ENCODE results near the gene ROBO1. TPM values are rescaled to one million over a fixed set of nuclear protein-coding genes. Genes with fewer than 3 reads are reported as not detected.
"Not testable (repeated sequence)": the region's sequence is repeated elsewhere in the genome, so short reads cannot be mapped to it uniquely, and the experiment has no call there.

The ROBO1 gene
- total and polyA plus RNA-seq, 4 donors: 68.8 to 181 (median 106) TPM

DNA sequence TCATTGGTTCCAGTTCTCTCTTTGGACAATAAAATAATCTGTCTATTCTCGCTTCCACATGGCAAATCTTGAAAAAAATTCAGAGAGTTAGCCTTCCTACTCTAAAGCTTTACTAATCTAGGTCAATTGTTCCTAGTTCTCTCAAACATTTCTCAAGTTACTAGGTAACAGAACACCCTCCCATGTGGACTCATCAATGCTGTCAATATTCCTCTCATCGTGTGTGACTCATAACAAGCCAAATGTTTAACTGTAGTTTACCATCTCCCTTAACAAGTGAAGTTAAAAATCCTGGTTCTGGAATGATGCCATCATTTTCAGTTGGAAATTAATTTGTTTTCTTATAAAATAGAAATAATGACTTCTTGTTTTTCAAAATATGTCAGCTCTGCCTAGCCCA, 438.6 kb downstream of the ROBO1 start:
- no peak overlapping the region for H3K4me3 ChIP-seq (ENCODE audit: low read depth, low read length)
- no peaks in the 10 kb centered on the region for H3K27me3 ChIP-seq (ENCODE audit: control insufficient read depth, insufficient read depth, low read length)
- no peaks in the 10 kb centered on the region for H3K9me3 ChIP-seq (ENCODE audit: control insufficient read depth, insufficient read depth, low read length)
- no peaks in the 10 kb centered on the region for H3K36me3 ChIP-seq (ENCODE audit: control insufficient read depth, insufficient read depth, low read length)
- H3K27ac ChIP-seq (ENCODE audit: low read depth, low read length): no peak overlapping the region
- no peak for DNase-seq (ENCODE audit: low read depth in 4 of 6, low spot score in 6 of 6)
- H3K4me1 ChIP-seq (ENCODE audit: control insufficient read depth, insufficient read depth, low read length): no peaks in the 10 kb centered on the region
- WGBS (ENCODE audit: insufficient coverage): 100% methylated on average over 1 of the region's 2 CpGs

DNA sequence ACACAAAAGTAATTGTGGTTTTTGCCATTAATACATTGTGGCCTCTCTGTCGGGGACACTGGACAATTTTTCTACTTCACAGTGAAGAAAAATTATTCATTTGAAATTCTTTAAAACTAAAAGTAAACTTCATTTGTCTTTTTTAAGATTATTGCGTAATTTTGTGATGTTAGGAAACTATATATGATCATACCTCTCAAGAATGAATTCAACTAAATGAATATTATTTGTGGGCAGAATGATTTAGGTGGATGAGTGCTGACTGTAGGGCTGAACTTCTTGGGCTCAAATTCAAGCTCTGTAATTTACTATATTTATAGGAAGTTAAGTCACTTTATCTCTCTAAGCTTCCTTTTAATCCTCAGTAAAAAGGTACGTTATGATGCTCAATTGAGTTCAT, 441.2 kb downstream of the ROBO1 start:
- DNase-seq (ENCODE audit: low read depth in 4 of 6, low spot score in 6 of 6): no peak
- Histone ChIP-seq H3K4me3 (ENCODE audit: low read depth, low read length) (no peak overlapping the region), H3K4me1 (ENCODE audit: control insufficient read depth, insufficient read depth, low read length) (no peaks in the 10 kb centered on the region), H3K27me3 (ENCODE audit: control insufficient read depth, insufficient read depth, low read length) (no peaks in the 10 kb centered on the region), H3K9me3 (ENCODE audit: control insufficient read depth, insufficient read depth, low read length) (no peaks in the 10 kb centered on the region), H3K36me3 (ENCODE audit: control insufficient read depth, insufficient read depth, low read length) (no peaks in the 10 kb centered on the region), H3K27ac (ENCODE audit: low read depth, low read length) (no peak overlapping the region)
- WGBS (ENCODE audit: insufficient coverage): no CpG with 5 or more reads among the region's 3 CpGs

DNA sequence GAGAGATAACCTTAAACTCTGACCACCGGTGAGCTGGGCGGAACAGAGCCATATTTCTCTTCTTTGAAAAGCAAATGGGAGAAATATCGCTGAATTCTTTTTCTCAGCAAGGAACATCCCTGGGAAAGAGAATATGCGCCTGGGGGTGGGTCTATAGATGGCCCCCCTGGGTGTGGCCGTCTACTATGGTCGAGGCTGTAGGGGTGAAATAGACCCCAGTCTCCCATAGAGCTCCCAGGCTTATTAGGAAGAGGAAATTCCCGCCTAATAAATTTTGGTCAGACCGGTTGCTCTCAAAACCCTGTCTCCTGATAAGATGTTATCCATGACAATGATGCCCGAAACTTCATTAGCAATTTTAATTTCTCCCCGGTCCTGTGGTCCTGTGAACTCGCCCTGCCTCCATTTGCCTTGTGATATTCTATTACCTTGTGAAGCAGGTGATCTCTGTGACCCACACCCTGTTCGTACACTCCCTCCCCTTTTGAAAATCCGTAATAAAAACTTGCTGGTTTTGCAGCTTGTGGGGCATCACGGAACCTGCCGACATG, 441.9 kb downstream of the ROBO1 start:
- not testable (repeated sequence) for DNase-seq (ENCODE audit: low read depth in 4 of 6, low spot score in 6 of 6); H3K4me3 ChIP-seq (ENCODE audit: low read depth, low read length); H3K36me3 ChIP-seq (ENCODE audit: control insufficient read depth, insufficient read depth, low read length); H3K9me3 ChIP-seq (ENCODE audit: control insufficient read depth, insufficient read depth, low read length); H3K27ac ChIP-seq (ENCODE audit: low read depth, low read length); H3K4me1 ChIP-seq (ENCODE audit: control insufficient read depth, insufficient read depth, low read length); H3K27me3 ChIP-seq (ENCODE audit: control insufficient read depth, insufficient read depth, low read length)
- 77% methylated on average over 11 of the region's 15 CpGs for WGBS (ENCODE audit: insufficient coverage)

GRCh38 chr3:79317551-79318518, 450.0 kb downstream of the ROBO1 start:
- 97% methylated on average over 4 of the region's 7 CpGs for whole genome bisulfite sequencing (ENCODE audit: insufficient coverage)
- no peaks in the 10 kb centered on the region for H3K4me1 ChIP-seq (ENCODE audit: control insufficient read depth, insufficient read depth, low read length)
- no peaks in the 10 kb centered on the region for H3K36me3 ChIP-seq (ENCODE audit: control insufficient read depth, insufficient read depth, low read length)
- H3K4me3 ChIP-seq (ENCODE audit: low read depth, low read length): no peak overlapping the region
- H3K27me3 ChIP-seq (ENCODE audit: control insufficient read depth, insufficient read depth, low read length): no peaks in the 10 kb centered on the region
- H3K9me3 ChIP-seq (ENCODE audit: control insufficient read depth, insufficient read depth, low read length): no peaks in the 10 kb centered on the region
- H3K27ac ChIP-seq (ENCODE audit: low read depth, low read length): no peak overlapping the region
- DNase-seq (ENCODE audit: low read depth in 4 of 6, low spot score in 6 of 6): no peak

GRCh38 chr3:79314962-79315361, 452.8 kb downstream of the ROBO1 start:
- DNase-seq (ENCODE audit: low read depth in 4 of 6, low spot score in 6 of 6): no peak
- Histone ChIP-seq H3K27me3 (ENCODE audit: control insufficient read depth, insufficient read depth, low read length) (no peaks in the 10 kb centered on the region), H3K36me3 (ENCODE audit: control insufficient read depth, insufficient read depth, low read length) (no peaks in the 10 kb centered on the region), H3K9me3 (ENCODE audit: control insufficient read depth, insufficient read depth, low read length) (no peaks in the 10 kb centered on the region), H3K4me1 (ENCODE audit: control insufficient read depth, insufficient read depth, low read length) (no peaks in the 10 kb centered on the region), H3K4me3 (ENCODE audit: low read depth, low read length) (no peak overlapping the region), H3K27ac (ENCODE audit: low read depth, low read length) (no peak overlapping the region)
- WGBS (ENCODE audit: insufficient coverage): 100% methylated on average over 1 of the region's 2 CpGs

GRCh38 chr3:79314544-79314943, 453.3 kb downstream of the ROBO1 start:
- WGBS (ENCODE audit: insufficient coverage): no CpG with 5 or more reads among the region's 1 CpG
- Histone ChIP-seq H3K4me1 (ENCODE audit: control insufficient read depth, insufficient read depth, low read length) (no peaks in the 10 kb centered on the region), H3K27ac (ENCODE audit: low read depth, low read length) (no peak overlapping the region), H3K9me3 (ENCODE audit: control insufficient read depth, insufficient read depth, low read length) (no peaks in the 10 kb centered on the region), H3K4me3 (ENCODE audit: low read depth, low read length) (no peak overlapping the region), H3K36me3 (ENCODE audit: control insufficient read depth, insufficient read depth, low read length) (no peaks in the 10 kb centered on the region), H3K27me3 (ENCODE audit: control insufficient read depth, insufficient read depth, low read length) (no peaks in the 10 kb centered on the region)
- no peak for DNase-seq (ENCODE audit: low read depth in 4 of 6, low spot score in 6 of 6)

- Histone ChIP-seq H3K27me3 (ENCODE audit: control insufficient read depth, insufficient read depth, low read length) (no peaks in the 10 kb centered on the region), H3K4me1 (ENCODE audit: control insufficient read depth, insufficient read depth, low read length) (no peaks in the 10 kb centered on the region), H3K27ac (ENCODE audit: low read depth, low read length) (no peak overlapping the region), H3K36me3 (ENCODE audit: control insufficient read depth, insufficient read depth, low read length) (no peaks in the 10 kb centered on the region), H3K9me3 (ENCODE audit: control insufficient read depth, insufficient read depth, low read length) (no peaks in the 10 kb centered on the region), H3K4me3 (ENCODE audit: low read depth, low read length) (no peak overlapping the region)
- no CpG with 5 or more reads among the region's 1 CpG for WGBS (ENCODE audit: insufficient coverage)
- peak in 1 of 6 donors; percentile 57 for DNase-seq (ENCODE audit: low read depth in 4 of 6, low spot score in 6 of 6)
Measured at GRCh38 chr3:79310016-79310415, 457.8 kb downstream of the ROBO1 start.

DNA sequence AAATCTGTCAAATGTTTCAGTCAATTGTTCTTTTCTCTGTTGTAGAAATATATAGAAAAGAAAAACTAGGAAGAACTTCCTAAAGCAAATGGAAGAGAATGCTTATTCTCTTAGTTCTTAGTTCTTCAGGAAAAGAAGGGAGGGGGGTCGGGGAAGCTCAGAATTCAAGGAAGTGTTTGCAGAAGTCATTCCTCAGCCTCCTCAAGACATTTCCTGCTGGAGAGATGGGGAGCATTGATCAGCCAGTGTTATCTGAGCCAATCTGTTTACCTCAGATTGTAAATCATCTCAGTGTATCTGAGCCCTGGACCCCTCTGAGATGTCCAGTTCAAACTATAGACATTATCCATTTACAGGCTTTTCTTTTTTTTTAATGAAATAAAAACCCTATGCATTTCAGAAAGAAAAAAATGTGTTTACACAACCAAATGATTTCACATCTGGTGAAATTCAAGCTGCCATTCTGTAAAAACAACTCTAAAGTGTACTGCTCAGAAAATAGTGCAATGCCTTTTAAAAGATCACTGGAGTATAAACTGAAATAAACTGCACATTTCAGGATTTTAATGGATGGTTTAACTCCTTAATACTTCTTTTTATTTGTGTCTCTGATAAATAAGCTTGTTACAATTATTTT, 460.7 kb downstream of the ROBO1 start:
- no peak overlapping the region for H3K27ac ChIP-seq (ENCODE audit: low read depth, low read length)
- peak in 1 of 6 donors; percentile 6 for DNase-seq (ENCODE audit: low read depth in 4 of 6, low spot score in 6 of 6)
- H3K36me3 ChIP-seq (ENCODE audit: control insufficient read depth, insufficient read depth, low read length): no peaks in the 10 kb centered on the region
- WGBS (ENCODE audit: insufficient coverage): no CpG with 5 or more reads among the region's 1 CpG
- no peaks in the 10 kb centered on the region for H3K9me3 ChIP-seq (ENCODE audit: control insufficient read depth, insufficient read depth, low read length)
- no peaks in the 10 kb centered on the region for H3K4me1 ChIP-seq (ENCODE audit: control insufficient read depth, insufficient read depth, low read length)
- H3K4me3 ChIP-seq (ENCODE audit: low read depth, low read length): no peak overlapping the region
- no peaks in the 10 kb centered on the region for H3K27me3 ChIP-seq (ENCODE audit: control insufficient read depth, insufficient read depth, low read length)

DNA sequence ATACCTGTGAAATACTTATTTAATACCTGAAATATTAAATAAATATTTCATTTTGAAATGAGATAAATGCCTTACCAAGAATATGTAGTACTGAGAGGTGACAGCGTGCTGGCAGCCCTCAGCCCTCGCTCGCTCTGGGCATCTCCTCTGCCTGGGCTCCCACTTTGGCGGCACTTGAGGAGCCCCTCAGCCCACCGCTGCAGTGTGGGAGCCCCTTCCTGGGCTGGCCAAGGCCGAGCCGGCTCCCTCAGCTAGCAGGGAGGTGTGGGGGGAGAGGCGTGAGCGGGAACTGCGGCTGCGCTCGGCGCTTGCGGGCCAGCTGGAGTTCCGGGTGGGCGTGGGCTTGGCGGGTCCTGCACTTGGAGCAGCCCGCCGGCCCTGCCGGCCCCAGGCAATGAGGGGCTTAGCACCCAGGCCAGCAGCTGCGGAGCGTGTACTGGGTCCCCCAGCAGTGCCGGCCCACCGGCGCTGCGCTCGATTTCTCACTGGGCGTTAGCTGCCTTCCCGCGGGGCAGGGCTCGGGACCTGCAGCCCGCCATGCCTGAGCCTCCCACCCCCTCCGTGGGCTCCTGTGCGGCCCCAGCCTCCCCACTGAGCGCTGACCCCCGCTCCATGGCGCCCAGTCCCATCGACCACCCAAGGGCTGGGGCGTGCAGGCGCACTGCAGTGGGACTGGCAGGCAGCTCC, 467.7 kb downstream of the ROBO1 start:
- not testable (repeated sequence) for H3K27me3 ChIP-seq (ENCODE audit: control insufficient read depth, insufficient read depth, low read length); H3K4me3 ChIP-seq (ENCODE audit: low read depth, low read length); H3K4me1 ChIP-seq (ENCODE audit: control insufficient read depth, insufficient read depth, low read length); H3K9me3 ChIP-seq (ENCODE audit: control insufficient read depth, insufficient read depth, low read length); DNase-seq (ENCODE audit: low read depth in 4 of 6, low spot score in 6 of 6); H3K27ac ChIP-seq (ENCODE audit: low read depth, low read length); H3K36me3 ChIP-seq (ENCODE audit: control insufficient read depth, insufficient read depth, low read length)
- 99% methylated on average over 37 of the region's 40 CpGs for WGBS (ENCODE audit: insufficient coverage)

Data from spinal cord (tissue), 10 donors.